WERI-Rb-1 (cell line): Measurements from ENCODE around the gene FZD7.

Source experiments
- DNase-seq: peaks from one replicate; pipeline ENCODE4 v3.0.0-alpha.2; 2020
- H3K27ac ChIP-seq: fragments of 250-450 bp; sonication (Bioruptor Pico); 2 replicates; pipeline ENCODE4 v1.5.1; 2020; ENCODE audit warnings: mild to moderate bottlenecking, moderate library complexity
- H3K27me3 ChIP-seq: fragments of 250-450 bp; sonication (Bioruptor Pico); 2 replicates; pipeline ENCODE4 v1.5.1; 2021; ENCODE audit warnings: mild to moderate bottlenecking, low read depth, moderate library complexity; ENCODE audit not compliant: insufficient read depth, severe bottlenecking
- H3K36me3 ChIP-seq: fragments of 250-450 bp; sonication (Bioruptor Pico); 2 replicates; pipeline ENCODE4 v1.5.1; 2020; ENCODE audit warnings: mild to moderate bottlenecking, moderate library complexity
- H3K4me3 ChIP-seq: 2 replicates; pipeline ENCODE4 v1.5.1; 2011; ENCODE audit warnings: low read depth, mild to moderate bottlenecking, control low read depth, low read length
- H3K9me3 ChIP-seq: fragments of 250-450 bp; sonication (Bioruptor Pico); 2 replicates; pipeline ENCODE4 v1.5.1; 2021; ENCODE audit warnings: mild to moderate bottlenecking, moderate library complexity; ENCODE audit not compliant: severe bottlenecking
- CTCF ChIP-seq: IDR thresholded peaks from 2 replicates; pipeline ENCODE4 v1.5.1; 2011; ENCODE audit warnings: low read depth, mild to moderate bottlenecking, control low read depth, inconsistent platforms, low read length

FZD7 gene

GRCh38 chr2:202015471-202015870, 18.2 kb upstream of the FZD7 start:
- no peak for DNase-seq
- Histone ChIP-seq H3K27ac (no peak overlapping the region), H3K4me3 (no peak overlapping the region), H3K36me3 (no peaks in the 10 kb centered on the region), H3K27me3 (no peaks in the 10 kb centered on the region), H3K9me3 (no peaks in the 10 kb centered on the region)
- TF ChIP-seq CTCF = no peak

GRCh38 chr2:202016579-202017227, 17.0 kb upstream of the FZD7 start:
- Histone ChIP-seq H3K9me3 (no peaks in the 10 kb centered on the region), H3K36me3 (no peaks in the 10 kb centered on the region), H3K4me3 (no peak overlapping the region), H3K27ac (no peak overlapping the region), H3K27me3 (no peaks in the 10 kb centered on the region)
- no peak for TF ChIP-seq CTCF
- no peak for DNase-seq

- Histone ChIP-seq H3K36me3 (no peaks in the 10 kb centered on the region), H3K4me3 (no peak overlapping the region), H3K27ac (no peak overlapping the region), H3K27me3 (no peaks in the 10 kb centered on the region), H3K9me3 (no peaks in the 10 kb centered on the region)
- DNase-seq = no peak
- TF ChIP-seq CTCF = no peak
These were observed 15.7 kb upstream of the FZD7 start for GRCh38 chr2:202017940-202018339.

- H3K27me3 ChIP-seq = no peaks in the 10 kb centered on the region
- no peak overlapping the region for H3K4me3 ChIP-seq
- no peak overlapping the region for H3K27ac ChIP-seq
- H3K36me3 ChIP-seq = no peaks in the 10 kb centered on the region
- no peak for DNase-seq
- no peaks in the 10 kb centered on the region for H3K9me3 ChIP-seq
- TF ChIP-seq CTCF = no peak
These were observed 14.7 kb upstream of the FZD7 start for GRCh38 chr2:202018950-202019349.

GRCh38 chr2:202019689-202020450, 13.8 kb upstream of the FZD7 start:
- no peak for TF ChIP-seq CTCF
- H3K36me3 ChIP-seq = no peaks in the 10 kb centered on the region
- no peak overlapping the region for H3K27ac ChIP-seq
- no peaks in the 10 kb centered on the region for H3K9me3 ChIP-seq
- H3K4me3 ChIP-seq = no peak overlapping the region
- no peaks in the 10 kb centered on the region for H3K27me3 ChIP-seq
- DNase-seq = no peak
